Measurements from ENCODE around the gene EIF5.

The EIF5 gene

DNA sequence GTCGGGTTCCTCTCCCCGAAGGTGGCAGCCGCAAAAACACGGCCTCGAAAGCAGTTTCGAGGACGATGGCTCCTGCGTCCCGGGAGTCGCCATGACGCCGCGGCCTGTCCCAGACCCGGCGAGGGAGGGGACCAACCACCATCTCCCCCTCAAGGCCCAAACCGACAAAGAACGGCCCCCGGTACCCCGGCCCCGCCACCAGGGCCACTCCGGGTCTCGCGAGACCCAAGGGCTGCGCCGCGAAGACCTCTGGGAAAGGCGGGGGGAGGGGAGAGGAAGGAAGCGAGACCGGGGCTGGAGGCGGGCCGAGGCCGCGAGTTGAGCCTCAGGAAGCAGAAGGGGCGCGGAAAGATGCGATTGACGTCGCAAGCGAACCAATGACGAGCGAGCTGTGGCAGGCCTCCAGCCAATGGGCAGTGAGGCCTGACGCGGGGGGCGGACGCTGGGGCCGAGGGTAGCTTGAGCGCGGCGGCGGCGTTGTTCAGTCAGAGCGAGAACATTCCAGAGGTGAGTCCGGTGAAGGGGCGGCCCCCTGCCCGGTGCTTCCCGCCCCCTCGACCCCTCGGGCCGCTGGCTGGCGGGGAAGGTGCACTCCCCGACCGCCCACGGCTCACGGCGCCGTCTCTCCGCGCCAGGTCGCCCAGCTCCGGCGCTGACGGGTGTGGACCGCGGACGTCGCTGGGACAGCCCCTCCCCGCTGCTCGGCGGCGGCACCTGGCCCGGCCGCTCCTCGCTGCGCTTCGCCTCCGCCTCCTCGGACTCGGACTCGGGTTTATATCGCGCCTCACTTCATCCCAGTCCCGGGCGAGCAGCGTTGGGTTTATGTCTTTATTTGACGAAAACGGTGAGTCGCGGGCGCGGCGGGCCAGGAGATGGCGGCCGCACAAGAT lies at the start of gene EIF5:
EIF5 (plus strand) TSS at position 484 of the 890 bp plus-strand sequence. CDS start 1,624 bp downstream, outside the sequence.
- DNase-seq = peak; percentile 90

DNA sequence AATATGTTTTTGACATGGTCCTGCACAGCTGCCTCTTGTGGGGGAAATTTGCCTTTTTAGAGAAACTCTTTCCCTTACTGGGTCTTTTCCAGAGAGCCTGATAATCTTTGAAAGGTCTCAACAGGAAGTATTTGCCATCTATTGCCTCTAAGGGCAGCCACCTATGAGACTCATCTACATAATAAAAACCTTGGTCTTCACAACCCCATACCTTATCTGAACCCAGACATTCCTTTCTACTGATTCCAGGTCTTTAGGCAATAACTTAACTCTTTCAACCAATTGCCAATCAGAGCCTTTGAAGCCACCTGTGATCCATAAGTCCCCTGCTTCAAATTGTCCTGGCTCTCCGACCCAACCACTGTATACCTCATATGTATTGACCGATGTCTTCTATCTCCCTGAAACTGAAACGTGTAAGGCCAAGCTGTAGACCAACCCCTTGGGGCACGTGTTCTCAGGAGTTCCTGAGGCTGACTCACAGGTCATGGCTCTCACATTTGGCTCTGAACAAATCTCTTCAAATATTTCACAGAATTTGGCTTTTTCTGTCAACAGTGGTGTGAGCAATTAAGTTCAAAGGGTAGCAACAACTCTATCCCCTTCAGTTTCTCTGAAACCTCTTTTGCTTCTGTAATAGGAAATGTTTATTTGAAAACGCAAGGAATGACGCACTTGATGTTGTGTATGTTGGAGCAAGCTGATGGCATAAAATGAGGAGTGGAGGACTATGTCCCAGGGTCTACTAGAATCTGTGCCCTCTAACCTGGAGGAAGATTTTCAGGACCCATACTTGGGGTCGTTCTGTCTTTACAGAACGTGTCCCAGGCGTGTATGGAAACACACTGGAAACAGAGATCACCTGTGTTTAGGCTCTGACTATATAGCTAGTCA lies 49.2 kb upstream of the EIF5 start:
- DNase-seq = no peak

DNA sequence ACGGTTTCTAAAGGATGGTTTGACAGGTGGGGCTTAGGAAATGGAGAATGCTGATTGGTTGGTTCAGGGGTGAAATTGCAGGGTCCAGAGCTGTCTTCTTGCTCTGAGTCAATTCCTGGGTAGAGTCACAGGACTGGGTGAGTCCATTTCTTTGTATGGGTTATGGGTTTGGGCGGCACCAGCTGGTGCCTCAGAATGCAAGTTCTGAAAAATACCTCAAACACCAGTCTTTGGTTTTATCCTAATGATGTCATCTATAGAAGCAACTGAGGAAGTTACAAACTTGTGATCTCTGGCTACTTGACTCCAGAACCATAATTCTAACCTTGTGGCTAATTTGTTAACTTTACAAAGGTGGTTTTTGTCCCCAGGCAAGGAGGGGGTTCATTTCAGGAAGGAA lies 47.6 kb upstream of the EIF5 start:
- no peak for DNase-seq

DNA sequence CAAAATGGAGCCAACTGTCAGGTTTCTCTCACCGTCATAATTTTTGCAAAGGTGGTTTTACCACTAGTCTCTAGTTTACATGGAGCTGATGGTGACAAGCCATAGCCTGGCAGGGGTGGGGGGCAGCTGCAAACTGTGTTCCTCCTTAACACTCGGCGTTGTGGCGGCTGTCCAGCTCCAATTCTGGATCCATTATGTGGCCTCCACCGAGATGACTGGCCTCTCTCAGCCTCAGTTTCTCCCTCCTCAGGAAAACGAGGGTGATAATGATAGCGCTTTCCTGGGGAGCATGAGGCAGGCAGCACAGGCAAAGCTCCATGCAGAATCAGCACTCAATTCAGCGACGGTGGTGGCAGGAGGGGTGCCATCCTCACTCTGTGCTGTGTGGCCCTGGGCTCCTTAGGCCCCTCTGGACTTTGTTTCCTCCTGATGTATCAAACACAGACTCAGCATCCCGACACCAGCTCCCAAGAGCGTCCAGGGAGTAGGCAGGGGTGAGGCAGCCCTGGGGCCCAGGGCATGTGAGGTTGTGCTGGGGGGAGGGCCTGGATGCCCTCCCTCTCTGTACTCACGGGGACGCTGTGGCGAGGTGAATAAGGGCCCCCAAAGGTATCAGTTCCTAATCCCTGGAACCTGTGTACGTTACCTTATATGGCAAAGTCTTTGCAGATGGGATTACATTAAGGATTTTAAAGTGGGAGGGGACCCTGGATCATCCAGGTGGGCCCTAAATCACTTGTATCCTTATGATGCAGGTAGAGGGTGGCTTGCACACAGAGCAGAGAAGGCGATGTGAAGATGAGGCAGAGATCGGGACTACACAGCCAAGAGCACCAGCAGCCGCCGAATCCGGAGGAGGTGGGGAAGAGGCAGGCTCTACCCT lies 46.8 kb upstream of the EIF5 start:
- no peak for DNase-seq

DNA sequence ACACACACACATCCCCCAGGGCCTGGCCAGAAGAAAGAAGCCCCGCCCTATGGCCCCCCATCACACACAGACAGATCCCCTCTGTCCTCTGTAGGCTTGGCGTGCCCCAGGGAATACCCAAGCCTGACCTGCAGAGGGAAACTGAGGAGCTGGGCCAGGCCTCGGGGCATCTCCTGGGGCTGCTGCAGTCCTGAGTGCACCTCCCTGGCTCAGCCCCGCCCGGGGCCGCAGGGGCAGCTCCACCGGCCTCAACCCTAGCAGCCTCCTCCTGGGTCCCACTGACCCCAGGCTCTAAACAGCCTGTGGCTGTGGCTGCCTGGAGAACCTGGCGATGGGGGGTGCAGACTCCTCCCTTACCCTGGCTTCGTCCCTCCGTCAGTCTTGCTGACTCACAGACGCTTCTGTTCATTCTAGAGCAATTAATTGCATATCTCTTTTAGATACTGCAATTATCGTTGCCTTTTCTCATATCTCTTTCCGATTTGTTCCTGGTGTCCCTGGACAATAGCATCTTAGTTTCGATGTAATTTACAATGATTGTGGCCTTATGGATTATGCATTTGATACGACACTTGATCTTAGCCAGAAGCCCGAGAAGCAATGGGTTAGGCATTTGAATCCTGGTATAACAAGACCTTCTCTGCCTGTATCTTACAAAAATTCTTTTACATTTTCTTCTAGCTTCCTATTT lies 45.8 kb upstream of the EIF5 start:
- no peak for DNase-seq

DNA sequence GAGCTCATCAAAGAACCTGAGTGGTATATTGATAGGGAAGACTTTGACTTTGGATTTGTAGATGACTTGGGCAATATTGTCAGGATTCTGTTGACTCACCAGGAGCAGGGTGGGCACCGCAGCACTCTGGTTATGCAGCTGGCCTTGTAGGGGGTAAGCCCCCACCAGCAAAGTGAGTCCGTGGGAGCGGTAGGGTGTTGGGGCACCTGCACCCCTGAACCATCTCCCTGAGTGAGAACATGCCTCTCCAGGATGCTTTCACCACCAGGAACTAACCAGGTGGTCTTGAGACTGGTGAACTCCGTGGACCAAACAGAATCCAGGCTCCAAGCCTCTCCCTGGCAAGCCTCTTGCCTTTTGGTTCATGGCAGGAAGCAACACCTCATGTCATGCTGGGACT lies 44.0 kb upstream of the EIF5 start:
- no peak for DNase-seq

DNA sequence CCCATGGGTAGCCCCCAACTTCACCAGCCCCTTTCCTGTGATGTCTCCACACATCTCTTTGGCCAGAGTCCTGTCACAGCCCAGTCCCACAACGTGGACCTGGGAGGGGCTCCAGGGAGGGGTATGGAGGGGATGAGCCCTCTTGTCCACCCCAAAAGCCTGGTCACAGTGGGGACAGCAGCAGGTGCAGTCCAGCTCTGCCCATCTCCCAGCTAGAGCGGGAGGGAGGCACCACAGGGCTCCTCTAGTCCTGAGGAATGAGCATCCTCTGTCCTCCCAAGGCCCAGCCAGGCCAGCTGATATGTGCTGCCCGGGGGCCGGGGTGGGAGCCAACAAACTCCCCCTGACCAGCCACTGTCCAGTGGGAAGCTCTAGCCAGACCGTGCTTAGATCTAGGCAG lies 43.5 kb upstream of the EIF5 start:
- no peak for DNase-seq

DNA sequence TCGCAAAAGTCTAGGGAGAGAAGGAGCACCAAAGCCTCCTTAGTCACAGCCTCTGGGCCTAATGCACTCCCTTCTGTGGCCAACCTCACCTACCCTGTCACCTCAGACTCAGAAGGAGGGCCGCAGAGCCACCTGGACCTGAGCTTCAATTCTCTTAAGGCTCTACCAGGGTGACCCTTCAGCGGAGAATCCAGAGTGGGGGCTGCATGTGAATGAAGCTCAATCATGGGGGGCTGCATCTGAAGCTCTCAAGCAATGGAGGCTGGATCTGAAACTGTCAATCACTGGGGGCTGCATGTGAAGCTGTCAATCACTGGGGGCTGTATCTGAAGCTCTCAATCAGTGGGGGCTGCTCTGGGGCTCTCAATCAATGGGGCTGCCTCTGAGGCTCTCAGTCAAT lies 43.1 kb upstream of the EIF5 start:
- no peak for DNase-seq

DNA sequence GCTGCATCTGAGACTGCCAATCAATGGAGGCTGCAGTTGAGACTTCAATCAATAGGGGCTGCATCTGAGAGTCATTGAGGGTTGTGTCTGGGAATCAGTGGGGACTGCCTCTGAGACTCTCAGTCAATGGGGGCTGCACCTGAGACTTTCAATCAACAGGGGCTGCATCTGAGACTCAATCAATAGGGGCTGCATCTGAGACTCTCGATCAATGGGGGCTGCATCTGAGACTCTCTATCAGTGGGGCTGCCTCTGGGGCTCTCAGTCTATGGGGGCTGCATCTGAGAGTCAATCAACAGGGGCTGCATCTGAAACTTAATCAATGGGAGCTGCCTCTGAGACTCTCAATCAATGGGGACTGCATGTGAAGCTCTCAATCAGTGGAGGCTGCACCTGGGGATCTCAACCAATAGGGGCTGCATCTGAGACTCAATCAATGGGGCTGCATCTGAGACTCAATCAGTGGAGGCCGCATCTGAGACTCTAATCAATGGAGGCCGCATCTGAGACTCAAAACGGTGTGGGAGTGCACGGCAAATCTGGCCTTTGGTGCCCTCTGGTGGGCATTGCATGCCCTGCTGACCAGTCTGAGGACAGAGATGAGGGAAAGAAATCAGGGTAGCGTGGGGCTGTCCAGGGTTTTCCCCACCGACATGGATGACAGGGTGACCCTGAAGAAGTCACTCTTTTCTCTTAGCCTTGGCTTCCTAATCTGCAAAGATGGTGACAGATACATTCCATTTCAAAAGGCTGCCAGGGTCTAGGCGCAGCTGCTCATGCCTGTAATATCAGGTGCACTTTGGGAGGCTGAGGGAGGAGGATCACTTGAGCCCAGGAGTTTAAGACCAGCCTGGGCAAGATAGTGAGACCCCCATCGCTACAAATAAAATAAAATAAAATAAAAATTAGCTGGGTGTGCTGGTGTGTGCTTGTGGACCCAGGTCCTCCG lies 41.3 kb upstream of the EIF5 start:
- DNase-seq = no peak

DNA sequence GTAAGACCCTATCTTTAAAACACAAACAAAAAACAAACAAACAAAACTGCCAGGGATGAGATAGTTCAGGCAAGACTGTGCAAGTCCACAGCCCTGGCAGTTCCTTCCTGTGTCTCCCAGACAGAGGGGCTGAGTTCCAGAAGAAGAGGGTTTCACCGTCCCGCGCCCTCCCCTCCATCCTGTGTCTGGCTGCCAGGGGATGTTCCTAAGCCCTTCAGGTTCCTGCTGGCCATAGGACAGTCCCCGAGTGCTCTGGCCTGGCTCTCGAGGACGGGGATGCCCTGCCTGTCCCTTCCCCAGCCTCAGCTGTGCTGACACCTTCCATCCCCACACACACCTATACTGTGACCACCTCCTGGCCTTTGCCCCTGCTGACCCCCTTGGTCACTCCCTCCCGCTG lies 40.6 kb upstream of the EIF5 start:
- DNase-seq = no peak

DNA sequence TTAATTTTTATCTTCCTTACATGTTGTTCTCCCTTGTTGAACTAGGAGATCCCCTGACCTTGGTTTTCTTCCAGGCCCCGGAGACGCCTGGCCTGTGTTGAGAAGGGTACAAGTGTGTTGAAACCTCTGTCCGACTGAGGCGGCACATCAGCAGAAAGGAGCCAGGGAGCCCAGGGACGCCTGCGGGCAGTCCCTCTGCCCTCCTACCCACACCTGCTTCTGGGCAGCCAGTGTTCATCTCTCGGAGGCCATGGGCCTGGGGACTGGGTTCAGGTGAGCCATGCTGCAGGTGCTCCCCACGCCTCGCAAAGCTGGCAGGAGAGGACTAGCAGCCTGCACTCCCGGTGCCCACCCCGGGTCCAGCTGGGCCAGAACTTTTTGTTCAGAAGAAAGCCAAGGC lies 39.9 kb upstream of the EIF5 start:
- no peak for DNase-seq

DNA sequence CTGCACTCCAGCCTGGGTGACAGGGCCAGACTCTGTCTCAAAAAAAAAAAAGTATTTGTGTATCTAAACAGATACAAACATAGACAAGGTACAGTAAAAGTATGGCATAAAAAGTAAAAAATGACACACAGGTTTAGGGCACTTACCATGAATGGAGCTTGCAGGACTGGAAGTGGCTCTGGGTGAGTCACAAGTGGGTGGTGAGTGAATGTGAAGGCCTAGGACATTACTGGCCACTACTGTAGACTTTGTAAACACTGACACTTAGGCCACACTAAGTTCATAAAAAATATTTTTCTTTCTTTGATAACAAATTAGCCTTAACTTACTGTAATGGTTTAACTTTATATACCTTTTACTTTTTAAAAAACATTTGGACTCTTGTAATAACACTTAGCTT lies 38.0 kb upstream of the EIF5 start:
- DNase-seq = no peak

DNA sequence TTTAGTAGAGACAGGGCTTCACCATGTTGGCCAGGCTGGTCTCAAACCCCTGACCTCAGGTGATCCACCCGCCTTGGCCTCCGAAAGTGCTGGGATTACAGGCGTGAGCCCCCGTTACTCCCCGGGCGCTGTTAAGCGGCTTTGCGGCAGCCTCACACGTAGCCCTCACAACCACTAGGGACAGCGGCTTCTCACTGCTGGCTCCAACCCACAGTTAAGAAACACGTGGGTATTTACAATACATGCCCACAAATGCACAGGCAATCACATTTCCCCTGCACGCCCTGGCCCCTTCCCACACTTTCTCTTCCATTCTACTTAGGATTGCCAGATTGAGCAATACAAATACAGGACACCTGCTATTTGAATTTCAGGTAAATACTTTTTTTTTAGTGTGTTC lies 37.0 kb upstream of the EIF5 start:
- no peak for DNase-seq

DNA sequence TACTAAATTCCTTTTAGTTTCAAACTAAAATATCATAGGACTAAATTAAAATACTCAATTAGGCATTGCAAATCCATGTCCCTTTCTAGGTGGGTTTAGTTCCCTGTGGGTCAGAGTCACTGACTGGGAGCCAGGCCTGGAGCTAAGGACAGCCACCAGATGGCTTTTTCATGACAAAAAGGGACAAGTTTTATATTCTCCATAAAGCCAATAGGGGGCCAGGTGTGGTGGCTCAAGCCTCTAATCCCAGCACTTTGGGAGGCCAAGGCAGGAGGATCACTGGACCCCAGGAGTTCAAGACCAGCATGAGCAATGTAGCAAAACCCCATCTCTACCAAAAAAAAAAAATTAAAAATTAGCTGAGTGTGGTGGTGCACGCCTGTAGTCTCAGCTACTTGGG lies 35.4 kb upstream of the EIF5 start:
- no peak for DNase-seq

DNA sequence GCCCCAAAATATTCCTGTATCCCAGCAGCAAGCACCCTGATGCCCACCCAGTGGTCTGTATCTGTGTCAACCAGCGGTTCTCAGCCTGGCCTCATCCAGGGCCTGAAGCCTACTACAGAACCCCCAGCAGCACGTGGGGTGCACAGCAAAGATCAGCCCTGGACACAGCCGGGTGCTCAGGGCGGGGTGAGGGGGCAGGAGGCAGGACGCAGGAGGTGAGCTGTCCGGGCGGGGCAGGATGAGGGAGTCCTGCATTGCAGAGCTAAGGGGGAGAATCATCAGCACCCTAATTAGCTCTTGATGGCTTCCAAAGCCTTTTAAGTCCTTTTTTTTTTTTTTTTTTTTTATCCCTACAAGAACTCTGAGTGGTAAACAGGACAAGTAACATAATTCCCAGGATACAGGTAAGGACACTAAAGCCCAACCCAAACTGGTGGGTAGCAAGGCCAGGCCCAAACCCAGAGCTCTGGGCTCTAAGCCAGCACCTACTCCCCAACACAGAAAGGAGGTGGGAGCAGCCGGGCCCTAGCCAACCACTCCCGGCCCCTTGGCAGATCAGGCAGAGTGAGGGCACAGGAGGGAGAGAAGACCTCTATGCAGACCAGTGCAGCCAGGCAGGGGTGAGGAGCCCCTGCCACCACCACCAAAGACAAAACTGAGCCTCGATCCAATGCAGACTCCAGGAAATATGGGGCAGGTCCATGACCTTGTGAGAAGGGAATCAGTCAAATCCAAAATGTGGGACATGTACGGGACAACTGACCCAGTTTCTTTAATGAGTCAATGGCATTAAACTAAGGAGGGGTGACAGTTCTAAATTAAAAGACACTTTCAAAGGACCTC lies 32.3 kb upstream of the EIF5 start:
- no peak for DNase-seq

DNA sequence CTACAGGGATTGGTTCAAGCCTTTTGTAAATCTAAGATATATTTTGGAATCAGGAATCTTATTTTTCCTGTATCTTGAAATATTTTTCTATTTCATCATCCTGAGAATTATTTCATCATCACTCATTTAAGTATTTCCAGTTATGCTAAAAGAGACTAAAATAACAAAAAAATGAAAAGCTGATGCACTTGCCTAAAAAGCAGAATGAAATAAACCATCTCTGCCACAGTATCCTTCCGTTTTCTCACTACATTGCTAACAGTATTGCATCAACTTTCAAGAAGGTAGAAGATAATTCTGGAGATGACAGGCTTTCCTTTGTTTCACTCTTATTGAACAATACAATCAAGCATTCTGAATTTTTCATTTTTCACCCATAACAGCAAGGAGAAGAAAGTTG lies 31.1 kb upstream of the EIF5 start:
- no peak for DNase-seq

DNA sequence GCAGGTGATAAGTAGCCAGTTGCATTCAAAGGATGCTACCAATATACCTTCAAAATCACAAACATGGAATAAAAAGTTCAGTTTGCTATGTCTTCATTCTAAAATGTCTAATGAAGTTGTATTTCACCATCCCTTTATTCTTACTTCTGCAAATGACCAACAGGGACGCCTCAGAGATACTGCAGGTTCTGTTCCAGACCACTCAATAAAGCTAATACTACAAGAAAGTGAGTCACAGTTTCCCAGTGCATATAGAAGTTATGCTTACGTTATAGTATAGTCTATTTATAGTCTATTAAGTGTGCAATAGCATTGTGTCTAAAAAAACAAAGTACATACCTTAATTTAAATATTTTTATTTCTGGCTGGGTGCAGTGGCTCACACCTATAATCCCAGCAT lies 29.3 kb upstream of the EIF5 start:
- DNase-seq = no peak

DNA sequence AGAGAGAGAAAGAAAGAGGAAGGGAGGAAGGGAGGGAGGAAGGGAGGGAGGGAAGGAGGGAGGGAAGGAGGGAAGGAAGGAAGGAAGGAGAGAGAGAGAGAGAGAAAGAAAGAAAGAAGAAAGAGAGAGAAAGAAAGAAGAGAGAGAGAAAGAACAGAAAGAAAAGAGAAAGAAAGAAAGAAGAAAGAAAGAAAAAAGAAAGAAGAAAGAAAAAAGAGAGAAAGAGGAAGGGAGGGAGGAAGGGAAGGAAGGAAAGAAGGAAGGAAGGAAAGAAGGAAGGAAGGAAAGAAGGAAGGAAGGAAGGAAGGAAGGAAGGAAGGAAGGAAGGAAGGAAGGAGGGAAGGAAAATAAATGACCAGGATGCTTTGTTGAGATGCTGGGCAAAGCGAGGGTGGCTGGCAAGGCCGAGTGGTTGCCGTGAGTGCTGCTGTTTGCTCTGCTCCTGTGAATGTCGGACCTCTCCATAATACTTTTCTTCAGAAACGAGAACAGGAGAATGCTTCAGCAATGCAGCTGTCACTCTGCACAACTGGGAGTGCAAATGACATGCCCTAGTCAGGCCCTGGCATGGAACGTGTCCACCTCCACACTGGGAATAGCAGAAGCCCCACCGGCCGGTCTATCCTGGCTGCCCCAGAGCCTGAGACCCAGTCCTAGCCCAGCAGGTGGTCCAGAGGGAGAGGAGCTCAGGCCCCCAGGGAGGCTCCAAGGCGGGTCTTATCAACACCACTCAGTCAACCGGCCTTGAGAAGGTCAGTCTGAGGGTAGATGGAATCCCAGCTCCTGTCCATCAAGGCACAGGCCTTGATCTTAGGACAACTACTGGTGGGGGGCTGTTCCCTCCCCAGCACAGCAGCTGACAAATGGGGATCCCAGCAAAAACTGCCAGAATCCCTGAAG lies 25.1 kb upstream of the EIF5 start:
- no peak for DNase-seq

DNA sequence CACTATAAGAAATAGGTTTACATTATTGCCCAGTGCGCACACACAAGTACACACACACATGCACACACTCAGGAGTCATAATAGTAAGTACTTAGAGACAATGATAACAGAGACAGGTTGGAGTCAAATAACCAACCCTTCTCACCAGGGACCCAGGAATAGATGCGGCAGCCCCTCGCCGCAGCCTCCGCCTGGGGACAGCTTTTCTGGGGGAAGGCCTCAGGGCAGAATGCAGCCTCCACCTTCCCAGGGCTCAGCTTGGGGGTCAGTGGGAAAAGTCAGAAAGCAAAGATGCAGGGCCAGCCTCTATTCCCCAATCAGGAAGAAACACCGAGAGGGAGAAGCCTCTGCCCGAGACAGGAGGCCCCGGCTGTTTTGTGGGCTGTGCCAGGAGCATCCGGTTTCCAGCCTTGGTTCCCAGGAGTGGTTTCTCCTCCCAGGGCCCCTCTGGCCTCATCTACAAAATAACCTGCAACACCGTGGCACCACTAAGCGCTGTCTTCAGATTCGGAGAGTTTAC lies 23.4 kb upstream of the EIF5 start:
- DNase-seq = no peak
